ENCODE measurements around the gene LAIR2. TPM values are rescaled to one million over a fixed set of nuclear protein-coding genes. Genes with fewer than 3 reads are reported as not detected.
"Not testable (repeated sequence)": the region's sequence is repeated elsewhere in the genome, so short reads cannot be mapped to it uniquely, and the experiment has no call there.

The LAIR2 gene
- polyA plus RNA-seq, 2 donors, result 0.08 TPM; not detected in 1

DNA sequence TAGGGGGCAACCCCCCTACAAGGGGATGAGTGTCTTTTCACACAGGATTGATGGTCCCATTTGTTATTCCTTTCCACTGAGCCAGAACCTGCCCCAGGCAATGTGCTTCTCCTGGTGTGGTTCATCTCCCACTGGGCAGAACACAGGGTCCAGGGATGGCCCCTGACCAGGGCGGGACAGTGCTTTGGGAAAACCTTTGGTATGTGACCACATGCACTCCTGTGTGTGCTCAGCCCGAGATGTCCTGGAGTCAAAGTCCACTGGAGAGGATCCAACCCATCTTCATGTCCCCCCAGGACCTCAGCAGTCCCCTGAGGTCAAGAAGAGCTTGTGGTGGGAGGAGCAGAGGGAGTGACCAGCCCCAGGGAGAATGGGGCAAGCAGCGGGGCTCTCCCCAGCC, 5.9 kb downstream of the LAIR2 start:
- H3K27me3 ChIP-seq (ENCODE audit: control insufficient read depth in 1 of 2, insufficient read depth in 2 of 2, low read length in 2 of 2); H3K4me3 ChIP-seq (ENCODE audit: low read depth in 1 of 2, low read length in 2 of 2); H3K27ac ChIP-seq (ENCODE audit: low read depth in 2 of 2, low read length in 1 of 2); H3K4me1 ChIP-seq (ENCODE audit: control insufficient read depth in 2 of 2, insufficient read depth in 2 of 2, low read length in 1 of 2); H3K9me3 ChIP-seq (ENCODE audit: control insufficient read depth in 2 of 2, insufficient read depth in 1 of 2, low read depth in 1 of 2, low read length in 1 of 2); H3K36me3 ChIP-seq (ENCODE audit: control insufficient read depth in 2 of 2, insufficient read depth in 2 of 2, low read length in 1 of 2): not testable (repeated sequence)
- WGBS, 2 donors, result 58 to 77% methylated on average over 2 of the region's 3 CpGs

DNA sequence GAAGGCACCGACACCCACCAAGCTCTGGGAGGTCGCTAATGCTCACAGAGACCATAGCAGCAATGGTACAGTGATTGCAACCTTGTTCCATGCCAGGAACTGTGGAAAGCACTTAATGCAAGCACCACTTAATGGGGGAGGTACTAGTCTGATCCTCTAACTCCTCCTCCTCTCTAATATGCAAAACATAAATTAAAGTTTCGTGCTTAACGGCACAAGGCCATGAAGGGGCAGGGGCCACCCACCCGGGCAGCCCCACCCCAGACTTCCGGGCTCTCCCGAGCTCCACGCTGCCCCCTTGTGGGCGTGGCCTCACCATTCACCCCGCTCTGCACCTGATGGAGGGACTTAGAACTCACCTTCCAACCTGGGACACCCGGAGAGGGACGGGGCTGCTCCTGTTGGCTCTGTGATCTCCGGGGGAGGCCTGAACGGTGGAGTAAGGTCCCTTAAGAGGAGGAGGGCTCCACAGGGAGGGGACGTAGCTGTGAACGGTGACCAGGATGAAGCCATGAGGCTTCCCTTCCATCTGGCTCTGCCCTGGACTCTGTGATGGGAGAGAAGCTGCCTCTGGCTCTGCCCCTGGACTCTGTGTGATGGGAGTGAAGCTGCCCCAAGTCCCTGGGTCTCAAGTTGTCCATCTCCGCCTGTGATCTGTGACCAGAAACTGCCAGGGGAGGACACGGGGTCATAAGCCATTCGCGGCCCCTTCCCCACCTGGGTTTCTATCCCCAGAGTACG, 6.7 kb downstream of the LAIR2 start:
- H3K36me3 ChIP-seq (ENCODE audit: control insufficient read depth in 2 of 2, insufficient read depth in 2 of 2, low read length in 1 of 2); H3K27me3 ChIP-seq (ENCODE audit: control insufficient read depth in 1 of 2, insufficient read depth in 2 of 2, low read length in 2 of 2); H3K9me3 ChIP-seq (ENCODE audit: control insufficient read depth in 2 of 2, insufficient read depth in 1 of 2, low read depth in 1 of 2, low read length in 1 of 2); H3K4me1 ChIP-seq (ENCODE audit: control insufficient read depth in 2 of 2, insufficient read depth in 2 of 2, low read length in 1 of 2); H3K4me3 ChIP-seq (ENCODE audit: low read depth in 1 of 2, low read length in 2 of 2); H3K27ac ChIP-seq (ENCODE audit: low read depth in 2 of 2, low read length in 1 of 2): not testable (repeated sequence)
- 61 to 69% methylated on average over 8 to 9 of the region's 21 CpGs for WGBS, 2 donors

DNA sequence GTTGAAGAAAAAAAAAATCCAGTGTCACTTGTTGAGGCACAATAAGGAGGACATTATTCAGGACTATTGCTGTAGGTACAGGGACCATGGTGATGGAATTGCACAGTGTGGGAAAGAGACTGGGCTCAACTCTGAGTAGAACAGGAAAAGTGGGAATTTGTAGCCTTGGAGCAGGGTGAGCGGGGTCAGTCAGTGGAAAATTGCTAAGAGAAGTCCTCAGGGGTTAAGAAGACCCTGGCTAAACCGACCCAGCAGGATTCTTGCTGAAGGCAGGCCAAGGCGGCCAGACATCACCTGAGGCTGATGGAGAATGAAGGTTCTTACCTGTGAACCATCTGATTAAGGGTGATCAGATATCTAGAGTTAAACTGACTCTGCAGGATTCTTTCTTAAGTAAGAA, 12.5 kb downstream of the LAIR2 start:
- Histone ChIP-seq H3K4me3 (ENCODE audit: low read depth in 1 of 2, low read length in 2 of 2) (no peak overlapping the region), H3K36me3 (ENCODE audit: control insufficient read depth in 2 of 2, insufficient read depth in 2 of 2, low read length in 1 of 2) (no peaks in the 10 kb centered on the region), H3K27ac (ENCODE audit: low read depth in 2 of 2, low read length in 1 of 2) (no peak overlapping the region), H3K27me3 (ENCODE audit: control insufficient read depth in 1 of 2, insufficient read depth in 2 of 2, low read length in 2 of 2) (no peaks in the 10 kb centered on the region), H3K4me1 (ENCODE audit: control insufficient read depth in 2 of 2, insufficient read depth in 2 of 2, low read length in 1 of 2) (no peaks in the 10 kb centered on the region), H3K9me3 (ENCODE audit: control insufficient read depth in 2 of 2, insufficient read depth in 1 of 2, low read depth in 1 of 2, low read length in 1 of 2) (no peaks in the 10 kb centered on the region)
- WGBS, 2 donors, result 52 to 60% methylated on average over 3 of the region's 3 CpGs

DNA sequence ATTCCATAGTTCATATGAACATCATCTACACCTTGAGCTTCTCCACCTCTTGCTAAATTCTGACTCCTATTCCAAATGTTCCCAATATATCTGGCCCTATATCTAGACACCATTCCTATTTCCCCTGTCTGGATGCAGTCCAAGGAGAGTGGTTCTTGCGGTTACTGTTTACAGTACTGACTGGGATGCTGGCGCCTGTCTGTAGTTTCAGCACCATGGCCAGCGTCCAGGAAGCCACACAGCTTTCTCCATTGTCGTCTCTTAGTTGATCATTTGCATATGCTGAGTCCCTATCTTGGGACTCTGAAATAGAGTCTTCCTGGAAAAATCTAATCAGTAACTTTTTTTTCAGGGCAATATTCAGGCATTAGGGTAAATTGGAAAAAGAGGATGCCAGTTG, 14.9 kb downstream of the LAIR2 start:
- Histone ChIP-seq H3K36me3 (ENCODE audit: control insufficient read depth in 2 of 2, insufficient read depth in 2 of 2, low read length in 1 of 2) (no peaks in the 10 kb centered on the region), H3K9me3 (ENCODE audit: control insufficient read depth in 2 of 2, insufficient read depth in 1 of 2, low read depth in 1 of 2, low read length in 1 of 2) (no peaks in the 10 kb centered on the region), H3K4me3 (ENCODE audit: low read depth in 1 of 2, low read length in 2 of 2) (no peak overlapping the region), H3K27ac (ENCODE audit: low read depth in 2 of 2, low read length in 1 of 2) (no peak overlapping the region), H3K27me3 (ENCODE audit: control insufficient read depth in 1 of 2, insufficient read depth in 2 of 2, low read length in 2 of 2) (no peaks in the 10 kb centered on the region), H3K4me1 (ENCODE audit: control insufficient read depth in 2 of 2, insufficient read depth in 2 of 2, low read length in 1 of 2) (no peaks in the 10 kb centered on the region)
- 3% methylated on average over 4 of the region's 4 CpGs for WGBS, 2 donors

DNA sequence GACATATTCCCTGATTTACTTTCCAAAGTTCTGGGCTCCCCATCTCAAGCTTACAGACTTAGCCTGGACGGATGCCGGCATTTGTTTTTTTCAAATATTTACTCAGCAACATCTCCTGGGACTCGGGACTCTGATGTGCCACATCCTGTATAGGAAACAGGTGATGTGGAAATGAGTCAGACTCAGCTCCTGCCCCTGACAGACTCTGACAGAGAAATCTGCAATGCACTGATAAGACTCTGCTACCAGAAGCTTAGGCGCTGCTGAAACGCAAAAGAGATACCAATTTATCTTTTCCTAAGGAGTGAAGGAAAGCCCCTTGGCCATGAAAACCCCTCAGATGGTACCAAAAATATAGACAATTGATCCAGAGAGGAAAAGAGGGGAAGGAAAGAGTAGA, 16.2 kb downstream of the LAIR2 start:
- H3K4me1 ChIP-seq (ENCODE audit: control insufficient read depth in 2 of 2, insufficient read depth in 2 of 2, low read length in 1 of 2), result no peaks in the 10 kb centered on the region
- H3K27me3 ChIP-seq (ENCODE audit: control insufficient read depth in 1 of 2, insufficient read depth in 2 of 2, low read length in 2 of 2), result no peaks in the 10 kb centered on the region
- whole genome bisulfite sequencing, 2 donors, result 51 to 59% methylated on average over 5 of the region's 5 CpGs
- H3K27ac ChIP-seq (ENCODE audit: low read depth in 2 of 2, low read length in 1 of 2), result no peak overlapping the region
- no peak overlapping the region for H3K4me3 ChIP-seq (ENCODE audit: low read depth in 1 of 2, low read length in 2 of 2)
- no peaks in the 10 kb centered on the region for H3K36me3 ChIP-seq (ENCODE audit: control insufficient read depth in 2 of 2, insufficient read depth in 2 of 2, low read length in 1 of 2)
- H3K9me3 ChIP-seq (ENCODE audit: control insufficient read depth in 2 of 2, insufficient read depth in 1 of 2, low read depth in 1 of 2, low read length in 1 of 2), result no peaks in the 10 kb centered on the region

DNA sequence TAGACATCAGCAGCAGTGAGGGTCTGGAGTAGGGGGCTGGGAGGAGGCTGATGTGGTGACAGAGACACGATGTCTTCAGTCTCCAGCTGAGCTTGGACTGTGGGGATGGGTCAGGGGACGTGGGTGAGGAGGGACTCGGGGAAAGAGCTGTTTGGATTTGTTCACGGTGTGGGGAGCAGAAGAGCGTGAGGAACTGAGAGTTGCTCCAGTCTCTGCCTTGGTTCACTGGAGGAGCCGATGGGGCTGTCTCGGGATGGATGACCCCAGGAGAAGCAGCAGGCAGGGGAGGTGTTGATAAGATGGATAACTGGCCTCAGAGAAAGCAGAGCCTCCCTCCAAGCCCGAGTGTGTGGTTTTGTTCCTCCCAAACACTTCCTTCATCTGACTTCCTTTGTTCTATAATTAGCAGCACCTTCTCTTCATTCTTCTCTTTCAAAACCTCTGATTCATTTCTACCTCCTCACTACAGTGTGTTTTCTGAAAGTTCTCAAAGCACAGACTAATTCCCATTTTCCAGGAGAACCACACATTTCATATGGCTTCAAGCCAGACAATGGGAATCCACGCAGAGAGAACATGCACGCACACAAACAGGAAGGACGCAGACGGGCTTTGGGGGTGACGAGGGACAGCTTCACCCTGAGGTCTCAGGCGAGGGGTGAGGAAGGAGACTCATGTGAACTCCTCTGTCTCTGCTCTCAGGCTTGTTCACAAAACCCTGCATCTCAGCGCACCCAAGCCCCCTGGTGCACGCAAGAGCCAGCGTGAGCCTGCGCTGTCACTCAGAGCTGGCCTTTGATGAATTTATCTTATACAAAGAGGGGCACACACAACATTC, 18.6 kb downstream of the LAIR2 start:
- Histone ChIP-seq H3K4me1 (ENCODE audit: control insufficient read depth in 2 of 2, insufficient read depth in 2 of 2, low read length in 1 of 2) (no peaks in the 10 kb centered on the region), H3K27me3 (ENCODE audit: control insufficient read depth in 1 of 2, insufficient read depth in 2 of 2, low read length in 2 of 2) (no peaks in the 10 kb centered on the region), H3K36me3 (ENCODE audit: control insufficient read depth in 2 of 2, insufficient read depth in 2 of 2, low read length in 1 of 2) (no peaks in the 10 kb centered on the region), H3K27ac (ENCODE audit: low read depth in 2 of 2, low read length in 1 of 2) (no peak overlapping the region), H3K9me3 (ENCODE audit: control insufficient read depth in 2 of 2, insufficient read depth in 1 of 2, low read depth in 1 of 2, low read length in 1 of 2) (no peaks in the 10 kb centered on the region), H3K4me3 (ENCODE audit: low read depth in 1 of 2, low read length in 2 of 2) (no peak overlapping the region)
- WGBS, 2 donors, result 51 to 54% methylated on average over 18 of the region's 18 CpGs

DNA sequence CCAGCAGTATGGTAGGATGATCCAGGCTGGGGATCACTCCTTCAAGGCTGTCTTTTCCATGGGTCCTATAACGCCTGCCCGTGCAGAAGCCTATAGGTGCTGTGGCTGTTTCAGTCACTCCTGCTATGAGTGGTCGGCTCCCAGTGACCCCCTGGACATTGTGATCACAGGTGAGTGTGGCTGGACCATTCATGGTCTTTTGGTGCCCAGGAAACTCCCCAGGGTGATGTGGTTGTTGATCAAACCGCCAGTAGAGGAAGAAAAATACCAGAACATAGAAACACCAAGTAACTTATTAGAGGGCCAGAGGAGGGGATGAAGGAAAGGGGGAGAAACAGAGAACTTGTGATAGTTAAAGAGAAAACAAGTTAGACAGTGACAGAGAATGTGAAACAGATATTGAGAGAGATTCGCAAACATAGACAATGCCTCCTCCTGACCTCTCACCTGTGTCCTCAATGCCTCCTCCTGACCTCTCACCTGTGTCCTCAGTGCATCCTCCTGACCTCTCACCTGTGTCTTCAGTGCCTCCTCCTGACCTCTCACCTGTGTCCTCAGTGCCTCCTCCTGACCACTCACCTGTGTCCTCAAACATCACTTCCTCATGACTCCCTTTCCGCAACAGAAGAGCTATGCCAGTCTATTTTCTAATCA, 19.4 kb downstream of the LAIR2 start:
- no peaks in the 10 kb centered on the region for H3K36me3 ChIP-seq (ENCODE audit: control insufficient read depth in 2 of 2, insufficient read depth in 2 of 2, low read length in 1 of 2)
- H3K27me3 ChIP-seq (ENCODE audit: control insufficient read depth in 1 of 2, insufficient read depth in 2 of 2, low read length in 2 of 2), result no peaks in the 10 kb centered on the region
- no peaks in the 10 kb centered on the region for H3K9me3 ChIP-seq (ENCODE audit: control insufficient read depth in 2 of 2, insufficient read depth in 1 of 2, low read depth in 1 of 2, low read length in 1 of 2)
- no peak overlapping the region for H3K4me3 ChIP-seq (ENCODE audit: low read depth in 1 of 2, low read length in 2 of 2)
- no peaks in the 10 kb centered on the region for H3K4me1 ChIP-seq (ENCODE audit: control insufficient read depth in 2 of 2, insufficient read depth in 2 of 2, low read length in 1 of 2)
- H3K27ac ChIP-seq (ENCODE audit: low read depth in 2 of 2, low read length in 1 of 2), result no peak overlapping the region
- WGBS, 2 donors, result 71 to 77% methylated on average over 6 of the region's 6 CpGs

DNA sequence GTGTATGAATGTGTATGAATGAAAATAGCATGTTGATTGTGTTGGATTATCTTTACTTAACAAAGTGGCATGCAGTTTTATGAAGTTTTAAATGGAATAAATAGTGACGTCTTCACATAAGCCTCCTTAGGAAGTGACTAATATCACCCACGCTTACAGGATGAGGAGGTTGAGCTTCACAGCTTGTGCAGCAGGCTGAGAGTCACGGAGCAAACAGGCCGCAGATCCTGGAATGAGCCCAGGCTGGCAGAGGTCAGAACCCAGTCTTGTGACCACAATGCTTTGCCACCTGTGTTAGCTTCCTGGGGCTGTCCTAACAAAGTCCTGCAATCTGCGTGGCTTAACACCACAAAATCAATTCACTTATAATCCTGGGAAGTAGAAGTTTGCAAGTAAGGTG, 20.8 kb downstream of the LAIR2 start:
- 52 to 54% methylated on average over 5 of the region's 5 CpGs for WGBS, 2 donors
- no peaks in the 10 kb centered on the region for H3K4me1 ChIP-seq (ENCODE audit: control insufficient read depth in 2 of 2, insufficient read depth in 2 of 2, low read length in 1 of 2)
- no peak overlapping the region for H3K27ac ChIP-seq (ENCODE audit: low read depth in 2 of 2, low read length in 1 of 2)
- H3K4me3 ChIP-seq (ENCODE audit: low read depth in 1 of 2, low read length in 2 of 2), result no peak overlapping the region
- H3K9me3 ChIP-seq (ENCODE audit: control insufficient read depth in 2 of 2, insufficient read depth in 1 of 2, low read depth in 1 of 2, low read length in 1 of 2), result no peaks in the 10 kb centered on the region
- H3K27me3 ChIP-seq (ENCODE audit: control insufficient read depth in 1 of 2, insufficient read depth in 2 of 2, low read length in 2 of 2), result no peaks in the 10 kb centered on the region
- H3K36me3 ChIP-seq (ENCODE audit: control insufficient read depth in 2 of 2, insufficient read depth in 2 of 2, low read length in 1 of 2), result no peaks in the 10 kb centered on the region

DNA sequence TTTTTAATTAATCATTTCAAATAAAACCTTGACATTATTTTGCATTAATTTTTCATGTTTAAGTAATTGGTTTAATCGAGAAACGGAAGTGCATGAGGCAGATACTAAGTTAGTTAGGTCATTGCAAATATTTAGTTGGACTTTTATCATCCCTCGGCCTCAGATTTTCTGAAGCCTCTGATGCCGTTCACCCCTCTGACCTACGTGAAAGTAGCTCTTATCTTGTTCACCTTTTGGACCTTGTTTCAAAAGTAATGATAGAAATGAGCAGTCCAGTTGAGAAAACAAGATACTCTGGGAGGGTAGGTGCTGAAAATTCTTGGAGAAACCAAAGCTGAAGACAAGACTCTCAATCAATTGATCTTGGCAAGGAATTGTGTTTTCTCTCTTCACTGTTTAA, 23.0 kb downstream of the LAIR2 start:
- Histone ChIP-seq H3K9me3 (ENCODE audit: control insufficient read depth in 2 of 2, insufficient read depth in 1 of 2, low read depth in 1 of 2, low read length in 1 of 2) (no peaks in the 10 kb centered on the region), H3K36me3 (ENCODE audit: control insufficient read depth in 2 of 2, insufficient read depth in 2 of 2, low read length in 1 of 2) (no peaks in the 10 kb centered on the region), H3K27ac (ENCODE audit: low read depth in 2 of 2, low read length in 1 of 2) (no peak overlapping the region), H3K4me1 (ENCODE audit: control insufficient read depth in 2 of 2, insufficient read depth in 2 of 2, low read length in 1 of 2) (no peaks in the 10 kb centered on the region), H3K4me3 (ENCODE audit: low read depth in 1 of 2, low read length in 2 of 2) (no peak overlapping the region), H3K27me3 (ENCODE audit: control insufficient read depth in 1 of 2, insufficient read depth in 2 of 2, low read length in 2 of 2) (no peaks in the 10 kb centered on the region)
- 75 to 78% methylated on average over 5 of the region's 5 CpGs for WGBS, 2 donors
